ENCODE results near the gene NUDT2.
"Not testable (repeated sequence)": the region's sequence is repeated elsewhere in the genome, so short reads cannot be mapped to it uniquely, and the experiment has no call there.

Gene NUDT2

DNA sequence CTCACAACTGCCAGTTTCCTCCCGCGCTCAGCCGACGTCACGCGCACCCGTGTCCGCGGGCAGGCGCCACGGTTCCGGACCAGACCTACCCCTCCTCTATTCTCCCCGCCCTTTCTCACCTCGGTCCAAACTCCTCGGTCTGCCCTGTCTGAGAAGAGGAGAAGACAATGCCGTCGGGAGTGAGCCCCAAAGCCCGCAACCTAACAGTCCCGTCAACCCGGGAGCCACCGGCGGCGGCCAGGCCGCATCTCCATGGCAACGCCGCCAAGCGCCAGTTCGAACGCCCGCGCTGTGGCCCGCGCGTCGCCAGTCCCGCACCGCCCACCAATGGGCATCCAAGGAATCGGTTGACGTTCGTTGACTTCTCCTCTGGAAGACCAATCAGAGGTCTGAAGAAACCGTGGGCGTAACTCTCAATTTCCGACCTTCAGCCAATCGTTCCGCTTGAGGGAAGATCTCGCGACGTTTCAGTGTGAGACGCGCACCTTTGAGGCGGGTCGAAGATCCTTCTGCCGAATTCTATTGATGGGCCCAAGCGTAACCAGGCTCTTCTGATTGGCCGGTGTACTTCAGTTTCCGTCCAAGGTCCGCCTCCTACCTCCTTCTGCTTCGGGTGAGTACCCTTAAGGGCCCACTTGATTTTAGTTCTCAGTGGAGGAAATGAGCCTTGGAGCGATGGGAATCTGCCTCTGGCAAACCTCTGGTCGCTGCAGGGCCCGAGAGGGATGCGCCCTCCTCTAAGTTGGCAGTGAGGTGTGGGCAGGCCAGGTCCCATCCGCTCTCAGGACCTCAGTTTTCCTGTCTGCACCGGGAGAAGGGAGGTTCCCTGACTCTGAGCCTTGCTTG is at the start of gene NUDT2, which contains the start of gene KIF24:
TSS of gene NUDT2 (plus strand) at position 583 of the 846 bp plus-strand sequence. CDS start 9,471 bp downstream, outside the sequence.
TSS of gene KIF24 (minus strand) at position 282 of the 846 bp plus-strand sequence. CDS start 17,922 bp downstream, outside the sequence.
- no peak within 1 kb of the TSS for H3K27ac ChIP-seq (ENCODE audit: low read length)
- DNase-seq (ENCODE audit: low read depth, low spot score) = peak; percentile 100

DNA sequence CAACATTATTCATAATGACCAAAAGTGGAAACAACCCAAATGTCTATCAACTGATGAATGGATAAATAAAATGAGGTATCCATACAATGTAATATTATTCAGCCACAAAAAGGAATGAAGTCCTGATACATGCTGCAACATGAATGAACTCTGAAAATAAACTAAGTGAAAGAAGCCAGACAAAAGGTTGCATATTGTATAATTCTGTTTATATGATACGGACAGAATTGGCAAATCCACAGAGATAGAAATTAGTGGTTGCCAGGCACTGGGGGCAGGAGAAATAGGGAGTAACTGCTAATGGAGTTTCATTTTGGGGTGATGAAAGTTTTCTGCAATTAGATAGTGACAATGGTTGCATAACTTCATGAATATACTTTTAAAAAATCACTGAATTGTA is 47.3 kb upstream of the NUDT2 start:
- H3K4me3 ChIP-seq (ENCODE audit: low read length) = no peak overlapping the region
- WGBS (ENCODE audit: insufficient coverage, insufficient read length) = no CpG with 5 or more reads among the region's 1 CpG

More for the DNA sequence above, at the start of gene NUDT2, which contains the start of gene KIF24:
- WGBS (ENCODE audit: insufficient coverage, insufficient read length) = no CpG with 5 or more reads among the region's 64 CpGs
- Histone ChIP-seq H3K4me1 (ENCODE audit: control insufficient read depth, insufficient read depth, low read length) (no peaks in the 10 kb centered on the region; the same call in 1 of the 2 replicates), H3K9me3 (ENCODE audit: control insufficient read depth, insufficient read depth, low read length) (no peaks in the 10 kb centered on the region), H3K4me3 (ENCODE audit: low read length) (peak within 1 kb of the TSS; percentile 100), H3K36me3 (ENCODE audit: control insufficient read depth, insufficient read depth, low read length) (no peaks in the 10 kb centered on the region), H3K27me3 (ENCODE audit: control insufficient read depth, insufficient read depth, low read length) (no peaks in the 10 kb centered on the region)

DNA sequence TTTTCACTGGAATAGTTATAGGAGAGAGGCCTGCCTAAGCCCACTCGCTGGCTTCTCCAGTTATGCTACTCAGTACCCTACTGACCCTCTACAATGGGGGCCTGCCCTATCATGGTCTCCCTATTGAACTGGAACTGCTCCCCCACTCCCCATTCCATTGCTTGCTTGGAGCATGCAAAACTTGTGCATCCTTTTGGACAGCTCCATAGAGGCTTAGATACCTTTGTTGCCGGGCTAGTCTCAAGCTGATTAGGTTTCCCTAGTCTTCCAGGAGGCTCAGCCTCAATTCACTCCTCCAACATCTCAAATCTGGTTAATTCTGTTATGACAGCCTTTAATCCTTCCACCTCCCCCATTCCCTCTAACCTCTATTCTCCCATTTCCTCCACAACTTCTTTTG is 40.2 kb upstream of the NUDT2 start:
- WGBS (ENCODE audit: insufficient coverage, insufficient read length) = no CpG with 5 or more reads among the region's 2 CpGs
- H3K9me3 ChIP-seq (ENCODE audit: control insufficient read depth, insufficient read depth, low read length) = no peaks in the 10 kb centered on the region
- no peaks in the 10 kb centered on the region for H3K36me3 ChIP-seq (ENCODE audit: control insufficient read depth, insufficient read depth, low read length)

More for the DNA sequence above, 47.3 kb upstream of the NUDT2 start:
- no peaks in the 10 kb centered on the region for H3K4me1 ChIP-seq (ENCODE audit: control insufficient read depth, insufficient read depth, low read length)
- no peaks in the 10 kb centered on the region for H3K36me3 ChIP-seq (ENCODE audit: control insufficient read depth, insufficient read depth, low read length)
- no peaks in the 10 kb centered on the region for H3K27me3 ChIP-seq (ENCODE audit: control insufficient read depth, insufficient read depth, low read length)
- no peak for DNase-seq (ENCODE audit: low read depth, low spot score)
- H3K9me3 ChIP-seq (ENCODE audit: control insufficient read depth, insufficient read depth, low read length) = no peaks in the 10 kb centered on the region
- no peak overlapping the region for H3K27ac ChIP-seq (ENCODE audit: low read length)

DNA sequence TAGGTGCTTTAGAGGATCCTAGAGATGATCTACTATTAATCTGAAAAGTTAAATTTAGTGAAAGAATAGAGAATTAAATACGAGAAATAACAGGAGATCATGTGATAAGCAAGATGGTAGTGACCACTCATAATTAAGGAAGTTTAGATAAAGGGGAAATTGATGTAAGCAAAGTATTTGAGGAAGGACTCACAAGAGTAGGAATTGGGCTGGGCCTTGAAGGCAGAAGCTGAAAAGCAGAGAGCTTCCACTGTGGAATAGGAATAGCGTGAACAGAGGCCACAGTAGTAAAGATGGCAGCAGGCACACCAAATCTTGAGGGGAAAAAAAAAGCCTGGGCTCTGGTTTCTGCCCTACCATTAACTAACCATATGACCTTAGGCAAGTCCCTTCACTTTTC is 38.3 kb upstream of the NUDT2 start:
- 100% methylated on average over 1 of the region's 2 CpGs for WGBS (ENCODE audit: insufficient coverage, insufficient read length)
- H3K4me3 ChIP-seq (ENCODE audit: low read length) = no peak overlapping the region
- H3K4me1 ChIP-seq (ENCODE audit: control insufficient read depth, insufficient read depth, low read length) = no peaks in the 10 kb centered on the region
- H3K27ac ChIP-seq (ENCODE audit: low read length) = no peak overlapping the region
- no peak for DNase-seq (ENCODE audit: low read depth, low spot score)
- H3K27me3 ChIP-seq (ENCODE audit: control insufficient read depth, insufficient read depth, low read length) = no peaks in the 10 kb centered on the region
- no peaks in the 10 kb centered on the region for H3K36me3 ChIP-seq (ENCODE audit: control insufficient read depth, insufficient read depth, low read length)
- no peaks in the 10 kb centered on the region for H3K9me3 ChIP-seq (ENCODE audit: control insufficient read depth, insufficient read depth, low read length)

More for the DNA sequence above, 40.2 kb upstream of the NUDT2 start:
- no peaks in the 10 kb centered on the region for H3K27me3 ChIP-seq (ENCODE audit: control insufficient read depth, insufficient read depth, low read length)
- DNase-seq (ENCODE audit: low read depth, low spot score) = no peak
- no peaks in the 10 kb centered on the region for H3K4me1 ChIP-seq (ENCODE audit: control insufficient read depth, insufficient read depth, low read length)
- no peak overlapping the region for H3K4me3 ChIP-seq (ENCODE audit: low read length)
- no peak overlapping the region for H3K27ac ChIP-seq (ENCODE audit: low read length)

DNA sequence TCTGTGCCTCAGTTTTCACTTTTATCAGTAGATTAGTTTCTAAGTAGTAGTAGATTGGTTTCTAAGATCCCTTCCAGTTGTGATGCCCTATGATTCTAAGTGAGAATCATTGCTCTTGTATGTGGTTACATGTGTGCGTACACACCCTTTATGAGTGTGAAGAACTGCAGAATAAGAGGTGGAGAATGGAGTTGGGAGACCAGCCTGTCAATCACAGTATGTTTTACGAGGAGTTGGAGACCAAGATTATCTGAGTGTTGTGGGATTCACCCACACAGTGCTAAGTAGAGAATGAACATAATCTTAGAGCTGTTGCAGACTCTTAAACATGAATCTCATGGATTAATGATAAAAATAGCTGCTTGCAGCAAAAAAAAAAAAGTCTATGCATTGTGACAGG is 37.9 kb upstream of the NUDT2 start:
- no peak for DNase-seq (ENCODE audit: low read depth, low spot score)
- Histone ChIP-seq H3K27ac (ENCODE audit: low read length) (no peak overlapping the region), H3K27me3 (ENCODE audit: control insufficient read depth, insufficient read depth, low read length) (no peaks in the 10 kb centered on the region), H3K36me3 (ENCODE audit: control insufficient read depth, insufficient read depth, low read length) (no peaks in the 10 kb centered on the region), H3K9me3 (ENCODE audit: control insufficient read depth, insufficient read depth, low read length) (no peaks in the 10 kb centered on the region), H3K4me3 (ENCODE audit: low read length) (no peak overlapping the region), H3K4me1 (ENCODE audit: control insufficient read depth, insufficient read depth, low read length) (no peaks in the 10 kb centered on the region)
- WGBS (ENCODE audit: insufficient coverage, insufficient read length) = no CpG with 5 or more reads among the region's 2 CpGs

DNA sequence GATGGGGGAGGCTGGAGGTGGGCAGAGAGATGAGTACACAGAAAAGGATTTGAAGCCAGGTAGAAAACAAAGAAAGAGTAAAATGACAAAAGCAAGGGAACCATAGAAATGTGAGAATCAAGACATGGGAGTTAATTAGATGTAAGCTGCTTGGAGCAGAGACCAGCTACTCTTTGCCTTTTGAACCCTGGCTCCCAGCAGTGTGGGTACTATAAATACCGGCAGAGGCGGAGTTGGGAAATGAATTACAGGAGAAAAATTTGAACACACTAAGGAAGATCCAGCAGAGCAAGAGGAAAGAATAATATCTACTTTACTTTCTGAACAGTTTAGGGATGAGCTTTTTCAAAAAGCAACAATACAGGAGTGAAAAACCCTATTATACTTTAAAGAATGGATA is 36.8 kb upstream of the NUDT2 start:
- DNase-seq (ENCODE audit: low read depth, low spot score) = no peak
- H3K4me3 ChIP-seq (ENCODE audit: low read length) = no peak overlapping the region
- H3K27me3 ChIP-seq (ENCODE audit: control insufficient read depth, insufficient read depth, low read length) = no peaks in the 10 kb centered on the region
- no CpG with 5 or more reads among the region's 2 CpGs for WGBS (ENCODE audit: insufficient coverage, insufficient read length)
- no peaks in the 10 kb centered on the region for H3K36me3 ChIP-seq (ENCODE audit: control insufficient read depth, insufficient read depth, low read length)
- H3K27ac ChIP-seq (ENCODE audit: low read length) = no peak overlapping the region
- H3K4me1 ChIP-seq (ENCODE audit: control insufficient read depth, insufficient read depth, low read length) = no peaks in the 10 kb centered on the region
- no peaks in the 10 kb centered on the region for H3K9me3 ChIP-seq (ENCODE audit: control insufficient read depth, insufficient read depth, low read length)

DNA sequence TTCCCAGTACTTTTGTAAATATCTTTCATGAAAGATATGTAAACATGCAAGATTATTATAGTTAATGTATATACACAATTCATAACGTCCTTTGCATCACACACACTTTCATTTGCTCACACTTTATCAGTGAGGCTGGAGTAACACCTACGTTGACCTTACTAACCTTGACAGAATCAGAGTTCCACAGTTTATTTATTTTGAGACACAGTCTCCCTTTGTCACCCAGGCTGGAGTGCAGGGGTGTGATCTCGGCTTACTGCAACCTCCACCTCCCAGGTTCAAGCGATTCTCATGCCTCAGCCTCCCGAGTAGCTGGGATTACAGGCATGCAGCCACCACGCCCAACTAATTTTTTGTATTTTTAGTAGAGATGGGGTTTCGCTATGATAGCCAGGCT is 28.3 kb upstream of the NUDT2 start:
- not testable (repeated sequence) for H3K4me3 ChIP-seq (ENCODE audit: low read length); H3K9me3 ChIP-seq (ENCODE audit: control insufficient read depth, insufficient read depth, low read length); H3K36me3 ChIP-seq (ENCODE audit: control insufficient read depth, insufficient read depth, low read length); H3K4me1 ChIP-seq (ENCODE audit: control insufficient read depth, insufficient read depth, low read length); H3K27ac ChIP-seq (ENCODE audit: low read length); DNase-seq (ENCODE audit: low read depth, low spot score); H3K27me3 ChIP-seq (ENCODE audit: control insufficient read depth, insufficient read depth, low read length)
- WGBS (ENCODE audit: insufficient coverage, insufficient read length) = no CpG with 5 or more reads among the region's 7 CpGs

DNA sequence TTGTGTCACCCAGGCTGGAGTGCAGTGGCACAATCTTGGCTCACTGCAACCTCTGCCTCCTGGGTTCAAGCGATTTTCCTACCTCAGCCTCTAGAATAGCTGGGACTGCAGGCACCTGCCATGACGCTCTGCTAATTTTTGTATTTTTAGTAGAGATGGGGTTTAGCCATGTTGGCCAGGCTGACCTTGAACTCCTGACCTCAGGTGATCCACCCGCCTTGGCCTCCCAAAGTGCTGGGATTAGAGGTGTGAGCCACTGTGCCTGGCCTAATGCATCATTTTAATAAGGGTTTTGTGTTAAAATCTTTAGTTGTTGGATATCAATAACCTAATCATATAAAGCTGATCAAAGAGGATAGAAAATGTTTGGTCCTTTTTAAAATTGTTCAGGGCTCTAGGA is 21.1 kb upstream of the NUDT2 start:
- not testable (repeated sequence) for H3K27me3 ChIP-seq (ENCODE audit: control insufficient read depth, insufficient read depth, low read length); H3K4me3 ChIP-seq (ENCODE audit: low read length); H3K36me3 ChIP-seq (ENCODE audit: control insufficient read depth, insufficient read depth, low read length); H3K9me3 ChIP-seq (ENCODE audit: control insufficient read depth, insufficient read depth, low read length); DNase-seq (ENCODE audit: low read depth, low spot score); H3K4me1 ChIP-seq (ENCODE audit: control insufficient read depth, insufficient read depth, low read length); H3K27ac ChIP-seq (ENCODE audit: low read length)
- no CpG with 5 or more reads among the region's 3 CpGs for WGBS (ENCODE audit: insufficient coverage, insufficient read length)

DNA sequence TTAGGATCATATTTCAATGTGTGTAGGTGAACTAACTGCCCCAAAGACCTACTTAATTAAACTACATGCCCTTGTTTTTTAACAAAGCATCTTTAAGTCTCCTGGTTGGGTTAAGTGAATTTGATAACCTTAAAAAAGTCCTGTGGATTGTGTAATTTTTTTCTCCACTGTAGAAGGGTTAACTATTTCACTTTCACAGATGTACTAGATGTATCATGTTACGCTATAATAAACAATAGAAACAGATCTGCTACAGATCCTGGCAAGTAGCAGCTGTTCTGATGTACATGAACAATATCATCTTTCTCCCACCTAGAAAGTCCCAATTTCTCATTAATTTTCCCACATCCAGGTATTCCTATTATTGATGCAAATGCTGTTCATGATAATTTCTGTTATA is 19.2 kb upstream of the NUDT2 start:
- DNase-seq (ENCODE audit: low read depth, low spot score) = no peak
- no peaks in the 10 kb centered on the region for H3K36me3 ChIP-seq (ENCODE audit: control insufficient read depth, insufficient read depth, low read length)
- no peaks in the 10 kb centered on the region for H3K4me1 ChIP-seq (ENCODE audit: control insufficient read depth, insufficient read depth, low read length)
- no CpG with 5 or more reads among the region's 1 CpG for WGBS (ENCODE audit: insufficient coverage, insufficient read length)
- no peaks in the 10 kb centered on the region for H3K9me3 ChIP-seq (ENCODE audit: control insufficient read depth, insufficient read depth, low read length)
- H3K4me3 ChIP-seq (ENCODE audit: low read length) = no peak overlapping the region
- H3K27me3 ChIP-seq (ENCODE audit: control insufficient read depth, insufficient read depth, low read length) = no peaks in the 10 kb centered on the region
- H3K27ac ChIP-seq (ENCODE audit: low read length) = no peak overlapping the region

DNA sequence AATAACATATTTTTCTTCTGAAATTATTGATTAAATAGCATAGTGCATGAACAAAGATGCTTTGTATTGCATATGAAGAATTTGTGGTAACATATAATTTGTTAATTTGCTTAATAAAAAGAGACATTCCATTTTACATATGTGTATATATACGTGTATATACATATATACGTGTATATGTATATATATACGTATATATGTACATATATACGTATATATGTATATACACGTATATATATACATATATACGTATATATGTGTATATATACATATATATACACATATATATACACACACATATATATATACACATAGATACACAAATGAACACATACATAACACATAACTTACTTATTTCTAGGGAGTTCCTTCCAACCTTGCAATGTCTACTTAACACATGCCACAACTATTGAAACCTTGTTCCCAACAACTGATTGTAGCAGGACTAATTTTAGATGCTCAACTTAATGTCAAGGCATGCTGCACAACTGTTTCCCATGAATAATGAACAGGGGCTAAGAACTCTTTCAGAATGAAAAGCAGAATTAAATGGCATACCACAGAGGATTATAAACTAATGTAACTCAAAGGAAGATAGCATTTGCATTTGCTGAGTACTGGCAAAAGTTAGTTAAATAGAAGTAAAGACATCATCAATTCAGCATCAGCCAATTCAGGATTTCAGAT is 17.7 kb upstream of the NUDT2 start:
- Histone ChIP-seq H3K36me3 (ENCODE audit: control insufficient read depth, insufficient read depth, low read length) (no peaks in the 10 kb centered on the region), H3K4me1 (ENCODE audit: control insufficient read depth, insufficient read depth, low read length) (no peaks in the 10 kb centered on the region), H3K27me3 (ENCODE audit: control insufficient read depth, insufficient read depth, low read length) (no peaks in the 10 kb centered on the region), H3K4me3 (ENCODE audit: low read length) (no peak overlapping the region), H3K9me3 (ENCODE audit: control insufficient read depth, insufficient read depth, low read length) (no peaks in the 10 kb centered on the region), H3K27ac (ENCODE audit: low read length) (no peak overlapping the region)
- no peak for DNase-seq (ENCODE audit: low read depth, low spot score)
- no CpG with 5 or more reads among the region's 6 CpGs for WGBS (ENCODE audit: insufficient coverage, insufficient read length)
